Endothelial cell of umbilical vein (primary cell): Measurements from ENCODE around the gene GPD1L. TPM values are rescaled to one million over a fixed set of nuclear protein-coding genes. Genes with fewer than 3 reads are reported as not detected.

Experiments
- BruUV-seq: library from RNA; stranded (reverse); fragments of 400-500 nt; replicated peaks from 2 replicates; lab custom pipeline; 2021; lab: Mats Ljungman, UMichigan
- CTCF ChIA-PET: fragments of 300-600, 350-600 bp; sonication (Branson Sonifier 250); formaldehyde crosslinking; loops from one replicate; lab custom pipeline; 2021; ENCODE audit warnings: antibody characterized with exemption, inconsistent platforms; lab: Charles Lee
- POLR2A ChIA-PET: fragments of 300-600, 350-600 bp; sonication (Branson Sonifier 250); formaldehyde crosslinking; loops from one replicate; lab custom pipeline; 2021; ENCODE audit warnings: antibody characterized with exemption, inconsistent platforms; lab: Charles Lee
- DNase-seq: peaks from one replicate; pipeline ENCODE4 v3.0.0-alpha.2; 2011; ENCODE audit warnings: low read depth, low spot score
- FAIRE-seq: peaks from 2 replicates; lab custom pipeline; 2011; peaks lifted over from hg19 to GRCh38; lab: Jason Lieb, UNC
- H2AFZ ChIP-seq: 2 replicates; pipeline ENCODE4 v1.6.0; 2012; ENCODE audit warnings: low read depth, low read length, control low read depth, inconsistent platforms
- H3K27ac ChIP-seq: 2 replicates; pipeline ENCODE4 v1.5.1; 2011; ENCODE audit warnings: low read depth, mild to moderate bottlenecking, control low read depth, low read length, moderate library complexity; ENCODE audit not compliant: insufficient read depth
- H3K27me3 ChIP-seq, 2 experiments: 2 replicates each; pipeline versions ENCODE4 v1.6.0 to v1.6.1; 2011; ENCODE audit warnings: low read length in 2 of 2, mixed read lengths in 1 of 2; ENCODE audit not compliant: control insufficient read depth in 2 of 2, insufficient read depth in 2 of 2
- H3K36me3 ChIP-seq, 2 experiments: 2 replicates in 1 of 2; 3 replicates in 1 of 2; pipeline ENCODE4 v1.5.1; 2011; ENCODE audit warnings: low read length in 2 of 2, mild to moderate bottlenecking in 1 of 2, moderate library complexity in 1 of 2; ENCODE audit not compliant: control insufficient read depth in 2 of 2, insufficient read depth in 2 of 2; ENCODE audit errors: extremely low read depth in 1 of 2
- H3K4me1 ChIP-seq: 3 replicates; pipeline ENCODE4 v1.5.1; 2011; ENCODE audit warnings: mild to moderate bottlenecking, low read length; ENCODE audit not compliant: control insufficient read depth, insufficient read depth; ENCODE audit errors: extremely low read depth
- H3K4me2 ChIP-seq: 2 replicates; pipeline ENCODE4 v1.6.1; 2011; ENCODE audit warnings: low read length, control low read depth, mixed read lengths; ENCODE audit not compliant: insufficient read depth
- H3K4me3 ChIP-seq, 3 experiments: fragments of 200-600 bp in 1 of 3; sonication (generic), shearing (Covaris generic) in 1 of 3; replicated peaks in 1 of 3; 2 replicates each; pipeline ENCODE4 v1.5.1; 2011 to 2016; ENCODE audit warnings: control low read depth in 3 of 3, low read length in 3 of 3, mild to moderate bottlenecking in 2 of 3, inconsistent platforms in 1 of 3, low read depth in 1 of 3, moderate library complexity in 1 of 3; ENCODE audit not compliant: insufficient read depth in 1 of 3
- H3K79me2 ChIP-seq: 2 replicates; pipeline ENCODE4 v1.6.0; 2012; ENCODE audit warnings: low read length, inconsistent platforms; ENCODE audit not compliant: control insufficient read depth, insufficient read depth
- H3K9ac ChIP-seq: replicated peaks from 2 replicates; pipeline ENCODE3; 2011; ENCODE audit warnings: low read length, control low read depth; ENCODE audit not compliant: insufficient read depth; ENCODE audit errors: extremely low read depth
- H3K9me1 ChIP-seq: replicated peaks from 3 replicates; pipeline ENCODE4 v1.6.0; 2011; ENCODE audit warnings: mild to moderate bottlenecking, low read length; ENCODE audit not compliant: control insufficient read depth, insufficient read depth; ENCODE audit errors: extremely low read depth
- H3K9me3 ChIP-seq: replicated peaks from 2 replicates; pipeline ENCODE4 v1.5.1; 2012; ENCODE audit warnings: low read length, inconsistent platforms; ENCODE audit not compliant: control insufficient read depth, insufficient read depth
- H4K20me1 ChIP-seq: replicated peaks from 2 replicates; pipeline ENCODE3; 2011; ENCODE audit warnings: mild to moderate bottlenecking, low read length; ENCODE audit not compliant: control insufficient read depth, insufficient read depth; ENCODE audit errors: extremely low read depth
- CTCF ChIP-seq, 2 donors: IDR thresholded peaks; 1 replicate in 1 of 2; 2 replicates in 1 of 2; pipeline ENCODE4 v1.5.1; 2011; ENCODE audit warnings: low read length in 2 of 2, mild to moderate bottlenecking in 2 of 2, moderate library complexity in 2 of 2, control low read depth in 1 of 2, inconsistent platforms in 1 of 2, low read depth in 1 of 2; ENCODE audit not compliant: insufficient read depth in 1 of 2; ENCODE audit errors: extremely low read depth in 1 of 2
- EZH2 ChIP-seq: IDR thresholded peaks from 2 replicates; pipeline ENCODE4 v1.6.1; 2012; ENCODE audit warnings: borderline replicate concordance, low read depth, mild to moderate bottlenecking, moderate library complexity, low read length, inconsistent platforms; ENCODE audit not compliant: severe bottlenecking
- FOS ChIP-seq: IDR thresholded peaks from 2 replicates; pipeline ENCODE4 v1.6.1; 2011; ENCODE audit warnings: mild to moderate bottlenecking, low read length, moderate library complexity, borderline replicate concordance; ENCODE audit not compliant: insufficient read depth
- GATA2 ChIP-seq: IDR thresholded peaks from 2 replicates; pipeline ENCODE4 v1.7.0; 2011; ENCODE audit warnings: low read depth, mild to moderate bottlenecking, moderate library complexity, mixed read lengths, low read length; ENCODE audit not compliant: insufficient read length, insufficient read depth
- JUN ChIP-seq: IDR thresholded peaks from 2 replicates; pipeline ENCODE4 v1.6.1; 2011; ENCODE audit warnings: borderline replicate concordance, low read depth; ENCODE audit not compliant: insufficient read length, insufficient read depth
- MAX ChIP-seq: IDR thresholded peaks from 2 replicates; pipeline ENCODE4 v1.6.1; 2011; ENCODE audit not compliant: insufficient read depth, insufficient read length
- MYC ChIP-seq: IDR thresholded peaks from one replicate; pipeline ENCODE4 v1.6.1; 2011; ENCODE audit warnings: mild to moderate bottlenecking, low read depth, low read length
- POLR2A ChIP-seq: IDR thresholded peaks from 2 replicates; pipeline ENCODE4 v1.6.1; 2012; ENCODE audit warnings: low read depth, mild to moderate bottlenecking, control low read depth, low read length
- POLR2AphosphoS5 ChIP-seq: IDR thresholded peaks from 2 replicates; pipeline ENCODE4 v1.6.1; 2012; ENCODE audit warnings: low read depth, mild to moderate bottlenecking, control low read depth, low read length, moderate library complexity; ENCODE audit not compliant: insufficient read depth
- dilution Hi-C: fragments of 300-500 bp; cut with MboI; formaldehyde crosslinking; loops from one replicate; pipeline ENCODE4 v1.15.0; 2019; ENCODE audit warnings: low sequenced_read_pairs; ENCODE audit not compliant: extremely low pct_ligation_motif_present
- intact Hi-C: fragments of 100-400 bp; cut with micrococcal nuclease; formaldehyde crosslinking; loops from one replicate; pipeline ENCODE4 v1.10.0; 2022
- polyA plus RNA-seq, 4 experiments: library from polyadenylated mRNA; depleted of rRNA in 3 of 4; stranded (reverse) in 3 of 4; unstranded in 1 of 4; fragments of >200 nt; gene quantifications; 2 replicates each; pipeline versions ENCODE4 v1.2.1 to v1.2.3, GENCODE V29; 2011 to 2012; ENCODE audit warnings: missing spikeins in 1 of 4
- total RNA-seq: library from RNA; stranded (reverse); gene quantifications from 2 replicates; pipeline ENCODE4 v1.2.3, GENCODE V29; 2021

The GPD1L gene
- total and polyA plus RNA-seq, 2 donors (not counting 3 experiments of a cell fraction or from before 2014, with no cell fraction given), result 5.1 to 12.9 TPM

GRCh38 chr3:32132121-32132520, 25.7 kb downstream of the GPD1L start:
- Histone ChIP-seq H3K9ac (no peak overlapping the region), H3K36me3 (no peaks in the 10 kb centered on the region), H3K4me2 (no peak overlapping the region), H4K20me1 (no peaks in the 10 kb centered on the region), H3K4me3 (no peak overlapping the region), H3K27me3 (no peaks in the 10 kb centered on the region), H3K27ac (no peak overlapping the region), H3K4me1 (no peaks in the 10 kb centered on the region), H3K9me3 (no peaks in the 10 kb centered on the region), H3K9me1 (no peaks in the 10 kb centered on the region), H2AFZ (no peak overlapping the region), H3K79me2 (no peaks in the 10 kb centered on the region)
- POLR2A ChIA-PET, result no interaction called here
- no peak for DNase-seq
- dilution Hi-C loops (no loop called here), intact Hi-C loops (no loop called here)
- CTCF ChIA-PET, result interaction anchor here (2.4 kb wide), 1 partner anchor 12 kb away, joined by 5 read pairs; no protein-coding TSS in a partner anchor
- no TSS peak for BruUV-seq
- no peak for TF ChIP-seq CTCF (IDR thresholded peaks at IDR 0.05; ENCODE audit: extremely low read depth in 1 of 2, insufficient read depth in 1 of 2, low read depth in 1 of 2, low read length in 2 of 2)
- TF ChIP-seq GATA2, result no peak
- TF ChIP-seq EZH2, result no peak
- TF ChIP-seq POLR2AphosphoS5, result no peak
- no peak for TF ChIP-seq POLR2A
- no peak for TF ChIP-seq MAX
- no peak for TF ChIP-seq FOS
- no peak for TF ChIP-seq MYC
- no peak for TF ChIP-seq JUN
- no peak for FAIRE-seq
